GM18498 (cell line): Measurements from ENCODE around the gene PLCG2.
"Not testable (repeated sequence)": the region's sequence is repeated elsewhere in the genome, so short reads cannot be mapped to it uniquely, and the experiment has no call there.

Experiments
- ATAC-seq: cut with Tn5 transposase; IDR thresholded peaks from one replicate; pipeline ENCODE4 v1.9.1; 2021; ENCODE audit warnings: mild to moderate bottlenecking, moderate library complexity; ENCODE audit not compliant: unreplicated experiment

Gene PLCG2

GRCh38 chr16:81786868-81787267 is 7.8 kb downstream of the PLCG2 start:
- no peak for ATAC-seq

- no peak for ATAC-seq
Measured at GRCh38 chr16:81787659-81788058, 8.6 kb downstream of the PLCG2 start.

GRCh38 chr16:81790277-81790676 is 11.2 kb downstream of the PLCG2 start:
- no peak for ATAC-seq

- no peak for ATAC-seq
Measured at GRCh38 chr16:81790830-81791435, 11.8 kb downstream of the PLCG2 start.

- no peak for ATAC-seq
Measured at GRCh38 chr16:81792828-81793227, 13.7 kb downstream of the PLCG2 start.

GRCh38 chr16:81795193-81795592 is 16.1 kb downstream of the PLCG2 start:
- no peak for ATAC-seq

GRCh38 chr16:81796035-81796434 is 16.9 kb downstream of the PLCG2 start:
- no peak for ATAC-seq

- no peak for ATAC-seq
Measured at GRCh38 chr16:81796583-81797346, 17.7 kb downstream of the PLCG2 start.

- peak; percentile 62 for ATAC-seq
Measured at GRCh38 chr16:81797443-81797842, 18.4 kb downstream of the PLCG2 start.

- peak; percentile 46 for ATAC-seq
Measured at GRCh38 chr16:81798311-81799137, 19.4 kb downstream of the PLCG2 start.

- no peak for ATAC-seq
Measured at GRCh38 chr16:81799138-81799504, 20.0 kb downstream of the PLCG2 start.

GRCh38 chr16:81801724-81802123 is 22.6 kb downstream of the PLCG2 start:
- not testable (repeated sequence) for ATAC-seq

GRCh38 chr16:81803332-81803731 is 24.2 kb downstream of the PLCG2 start:
- no peak for ATAC-seq

- ATAC-seq: no peak
Measured at GRCh38 chr16:81804134-81804610, 25.1 kb downstream of the PLCG2 start.

GRCh38 chr16:81806696-81807095 is 27.6 kb downstream of the PLCG2 start:
- no peak for ATAC-seq

- no peak for ATAC-seq
Measured at GRCh38 chr16:81807767-81808358, 28.8 kb downstream of the PLCG2 start.

- peak; percentile 69 for ATAC-seq
Measured at GRCh38 chr16:81808933-81809480, 29.9 kb downstream of the PLCG2 start.

- no peak for ATAC-seq
Measured at GRCh38 chr16:81809567-81809966, 30.5 kb downstream of the PLCG2 start.

- peak; percentile 34 for ATAC-seq
Measured at GRCh38 chr16:81810361-81810760, 31.3 kb downstream of the PLCG2 start.

- peak; percentile 49 for ATAC-seq
Measured at GRCh38 chr16:81810894-81811538, 31.9 kb downstream of the PLCG2 start.
